ENCODE data around the gene VILL. TPM values are rescaled to one million over a fixed set of nuclear protein-coding genes. Genes with fewer than 3 reads are reported as not detected.

Gene VILL
- polyA plus RNA-seq, 1 donor from 2014 or later: not detected

DNA sequence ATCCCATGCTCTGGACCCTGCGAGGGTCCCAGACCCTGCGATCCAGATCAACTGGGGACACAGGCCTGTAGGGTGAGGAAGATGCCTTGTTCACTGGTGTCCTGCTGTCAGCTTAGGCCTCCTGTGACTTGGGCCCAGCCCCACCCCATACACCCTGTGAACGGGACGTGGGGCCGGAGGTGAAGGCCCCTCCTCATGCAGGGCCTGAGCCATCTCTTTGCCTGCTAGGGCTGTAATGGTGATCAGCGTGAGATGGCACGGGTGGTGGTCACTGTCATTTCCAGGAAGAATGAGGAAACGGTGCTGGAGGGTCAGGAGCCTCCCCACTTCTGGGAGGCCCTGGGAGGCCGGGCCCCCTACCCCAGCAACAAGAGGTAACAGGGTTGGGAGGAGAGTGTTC is 12.4 kb downstream of the VILL start:
- Histone ChIP-seq H3K79me2 (replicated peaks; ENCODE audit: insufficient read depth, low read length) (no peaks in the 10 kb centered on the region), H3K36me3 (ENCODE audit: insufficient read depth, low read length) (no peaks in the 10 kb centered on the region), H3K9ac (ENCODE audit: low read length) (no peak overlapping the region), H2AFZ (ENCODE audit: low read depth, low read length) (no peak overlapping the region), H3K27ac (ENCODE audit: low read length) (no peak overlapping the region), H4K20me1 (ENCODE audit: insufficient read depth) (no peaks in the 10 kb centered on the region), H3K27me3 (ENCODE audit: insufficient read depth, low read depth, low read length) (peaks cover 3% of the 10 kb centered on the region), H3K4me3 (ENCODE audit: low read length) (no peak overlapping the region), H3K9me3 (ENCODE audit: low read length) (no peaks in the 10 kb centered on the region), H3K9me2 (ENCODE audit: insufficient read depth, low read length) (no peaks in the 10 kb centered on the region), H3F3A (ENCODE audit: insufficient read depth, low read length, poor library complexity, severe bottlenecking) (no peaks in the 10 kb centered on the region), H3K4me2 (ENCODE audit: low read length) (no peak overlapping the region)
- TF ChIP-seq SMC3 (conservative IDR thresholded peaks at IDR 0.05; ENCODE audit: poor library complexity) (no peak), TAF1 (IDR thresholded peaks at IDR 0.05; ENCODE audit: low read depth) (no peak), POLR2AphosphoS5 (IDR thresholded peaks at IDR 0.05) (no peak), EZH2 (IDR thresholded peaks at IDR 0.05; ENCODE audit: borderline replicate concordance, insufficient read depth, low read length, poor library complexity, severe bottlenecking) (no peak), MXI1 (conservative IDR thresholded peaks at IDR 0.05; ENCODE audit: poor library complexity, severe bottlenecking) (no peak)
- TF ChIP-seq, protein P1, sequence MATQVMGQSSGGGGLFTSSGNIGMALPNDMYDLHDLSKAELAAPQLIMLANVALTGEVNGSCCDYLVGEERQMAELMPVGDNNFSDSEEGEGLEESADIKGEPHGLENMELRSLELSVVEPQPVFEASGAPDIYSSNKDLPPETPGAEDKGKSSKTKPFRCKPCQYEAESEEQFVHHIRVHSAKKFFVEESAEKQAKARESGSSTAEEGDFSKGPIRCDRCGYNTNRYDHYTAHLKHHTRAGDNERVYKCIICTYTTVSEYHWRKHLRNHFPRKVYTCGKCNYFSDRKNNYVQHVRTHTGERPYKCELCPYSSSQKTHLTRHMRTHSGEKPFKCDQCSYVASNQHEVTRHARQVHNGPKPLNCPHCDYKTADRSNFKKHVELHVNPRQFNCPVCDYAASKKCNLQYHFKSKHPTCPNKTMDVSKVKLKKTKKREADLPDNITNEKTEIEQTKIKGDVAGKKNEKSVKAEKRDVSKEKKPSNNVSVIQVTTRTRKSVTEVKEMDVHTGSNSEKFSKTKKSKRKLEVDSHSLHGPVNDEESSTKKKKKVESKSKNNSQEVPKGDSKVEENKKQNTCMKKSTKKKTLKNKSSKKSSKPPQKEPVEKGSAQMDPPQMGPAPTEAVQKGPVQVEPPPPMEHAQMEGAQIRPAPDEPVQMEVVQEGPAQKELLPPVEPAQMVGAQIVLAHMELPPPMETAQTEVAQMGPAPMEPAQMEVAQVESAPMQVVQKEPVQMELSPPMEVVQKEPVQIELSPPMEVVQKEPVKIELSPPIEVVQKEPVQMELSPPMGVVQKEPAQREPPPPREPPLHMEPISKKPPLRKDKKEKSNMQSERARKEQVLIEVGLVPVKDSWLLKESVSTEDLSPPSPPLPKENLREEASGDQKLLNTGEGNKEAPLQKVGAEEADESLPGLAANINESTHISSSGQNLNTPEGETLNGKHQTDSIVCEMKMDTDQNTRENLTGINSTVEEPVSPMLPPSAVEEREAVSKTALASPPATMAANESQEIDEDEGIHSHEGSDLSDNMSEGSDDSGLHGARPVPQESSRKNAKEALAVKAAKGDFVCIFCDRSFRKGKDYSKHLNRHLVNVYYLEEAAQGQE (IDR thresholded peaks at IDR 0.05; ENCODE audit: borderline replicate concordance): no peak

DNA sequence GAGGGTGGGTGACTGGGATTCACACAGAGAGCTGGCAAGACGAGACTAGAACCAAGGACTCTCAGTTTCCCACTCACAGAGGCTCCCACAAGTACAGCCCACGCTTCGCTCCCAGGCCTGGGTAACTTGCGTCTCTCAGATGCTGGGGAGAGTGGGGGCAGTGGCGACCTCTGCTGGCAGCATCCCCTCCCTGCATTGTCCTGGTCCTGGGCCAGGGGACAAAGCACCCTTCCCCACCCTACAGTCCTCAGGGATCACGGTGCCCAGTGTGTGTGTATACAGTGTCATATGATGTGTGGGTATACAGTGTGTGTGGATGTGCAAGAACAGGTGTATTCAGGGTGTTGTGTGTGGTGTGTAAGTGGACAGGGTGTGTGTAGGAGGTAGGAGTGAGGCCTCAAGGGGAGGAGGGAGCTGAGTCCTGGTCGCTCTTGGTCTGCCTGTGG is 12.8 kb downstream of the VILL start:
- Histone ChIP-seq H3K9me3 (ENCODE audit: low read length) (no peaks in the 10 kb centered on the region), H3K36me3 (ENCODE audit: insufficient read depth, low read length) (no peaks in the 10 kb centered on the region), H3K27ac (ENCODE audit: low read length) (no peak overlapping the region), H3K27me3 (ENCODE audit: insufficient read depth, low read depth, low read length) (peaks cover 3% of the 10 kb centered on the region), H4K20me1 (ENCODE audit: insufficient read depth) (no peaks in the 10 kb centered on the region), H3K9me2 (ENCODE audit: insufficient read depth, low read length) (no peaks in the 10 kb centered on the region), H3K4me3 (ENCODE audit: low read length) (no peak overlapping the region), H3K4me2 (ENCODE audit: low read length) (no peak overlapping the region), H3F3A (ENCODE audit: insufficient read depth, low read length, poor library complexity, severe bottlenecking) (no peaks in the 10 kb centered on the region), H3K9ac (ENCODE audit: low read length) (no peak overlapping the region), H3K79me2 (replicated peaks; ENCODE audit: insufficient read depth, low read length) (no peaks in the 10 kb centered on the region), H2AFZ (ENCODE audit: low read depth, low read length) (no peak overlapping the region)
- TF ChIP-seq RAD21 (conservative IDR thresholded peaks at IDR 0.05) (peak; percentile 50), MXI1 (conservative IDR thresholded peaks at IDR 0.05; ENCODE audit: poor library complexity, severe bottlenecking) (no peak), TAF1 (IDR thresholded peaks at IDR 0.05; ENCODE audit: low read depth) (no peak), EZH2 (IDR thresholded peaks at IDR 0.05; ENCODE audit: borderline replicate concordance, insufficient read depth, low read length, poor library complexity, severe bottlenecking) (no peak), SMC3 (conservative IDR thresholded peaks at IDR 0.05; ENCODE audit: poor library complexity) (peak; percentile 56), POLR2AphosphoS5 (IDR thresholded peaks at IDR 0.05) (no peak), EP300 (conservative IDR thresholded peaks at IDR 0.05; ENCODE audit: poor library complexity, severe bottlenecking) (no peak)
- TF ChIP-seq, protein P2, sequence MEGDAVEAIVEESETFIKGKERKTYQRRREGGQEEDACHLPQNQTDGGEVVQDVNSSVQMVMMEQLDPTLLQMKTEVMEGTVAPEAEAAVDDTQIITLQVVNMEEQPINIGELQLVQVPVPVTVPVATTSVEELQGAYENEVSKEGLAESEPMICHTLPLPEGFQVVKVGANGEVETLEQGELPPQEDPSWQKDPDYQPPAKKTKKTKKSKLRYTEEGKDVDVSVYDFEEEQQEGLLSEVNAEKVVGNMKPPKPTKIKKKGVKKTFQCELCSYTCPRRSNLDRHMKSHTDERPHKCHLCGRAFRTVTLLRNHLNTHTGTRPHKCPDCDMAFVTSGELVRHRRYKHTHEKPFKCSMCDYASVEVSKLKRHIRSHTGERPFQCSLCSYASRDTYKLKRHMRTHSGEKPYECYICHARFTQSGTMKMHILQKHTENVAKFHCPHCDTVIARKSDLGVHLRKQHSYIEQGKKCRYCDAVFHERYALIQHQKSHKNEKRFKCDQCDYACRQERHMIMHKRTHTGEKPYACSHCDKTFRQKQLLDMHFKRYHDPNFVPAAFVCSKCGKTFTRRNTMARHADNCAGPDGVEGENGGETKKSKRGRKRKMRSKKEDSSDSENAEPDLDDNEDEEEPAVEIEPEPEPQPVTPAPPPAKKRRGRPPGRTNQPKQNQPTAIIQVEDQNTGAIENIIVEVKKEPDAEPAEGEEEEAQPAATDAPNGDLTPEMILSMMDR (IDR thresholded peaks at IDR 0.05; ENCODE audit: poor library complexity, severe bottlenecking): peak; percentile 63
- TF ChIP-seq, protein P1 (IDR thresholded peaks at IDR 0.05; ENCODE audit: borderline replicate concordance): no peak
